H9 (cell line): ENCODE data around the gene PNMA1. TPM values are rescaled to one million over a fixed set of nuclear protein-coding genes. Genes with fewer than 3 reads are reported as not detected.

Experiments
- DNase-seq: peaks from one replicate; pipeline ENCODE4 v3.0.0-alpha.2; 2017
- H2AFZ ChIP-seq: one replicate; pipeline ENCODE4 v1.6.1; 2013; ENCODE audit warnings: mild to moderate bottlenecking, low read length, control low read depth, moderate library complexity
- H2AK5ac ChIP-seq: 2 replicates; pipeline ENCODE4 v1.6.1; 2013; ENCODE audit warnings: low read length, control low read depth, mixed read lengths; ENCODE audit not compliant: insufficient read length
- H2BK120ac ChIP-seq: one replicate; pipeline ENCODE4 v1.6.1; 2013; ENCODE audit warnings: low read depth, mild to moderate bottlenecking, low read length, control low read depth, inconsistent platforms; ENCODE audit not compliant: poor library complexity, severe bottlenecking
- H2BK12ac ChIP-seq: 2 replicates; pipeline ENCODE4 v1.6.1; 2013; ENCODE audit warnings: low read length, control low read depth, mixed read lengths, low read depth; ENCODE audit not compliant: insufficient read length
- H2BK15ac ChIP-seq: 2 replicates; pipeline ENCODE4 v1.6.1; 2013; ENCODE audit warnings: low read depth, low read length, control low read depth
- H2BK20ac ChIP-seq: one replicate; pipeline ENCODE4 v1.6.1; 2013; ENCODE audit warnings: low read depth, mild to moderate bottlenecking, low read length, control low read depth, inconsistent platforms; ENCODE audit not compliant: poor library complexity, severe bottlenecking
- H2BK5ac ChIP-seq: 2 replicates; pipeline ENCODE4 v1.6.1; 2013; ENCODE audit warnings: low read length, control low read depth, mixed read lengths; ENCODE audit not compliant: insufficient read length
- H3K14ac ChIP-seq: 2 replicates; pipeline ENCODE4 v1.6.1; 2013; ENCODE audit warnings: low read length, control low read depth; ENCODE audit not compliant: insufficient read depth
- H3K18ac ChIP-seq: 2 replicates; pipeline ENCODE4 v1.6.1; 2013; ENCODE audit warnings: low read depth, mild to moderate bottlenecking, mixed read lengths, low read length, control low read depth; ENCODE audit not compliant: insufficient read length
- H3K23ac ChIP-seq: 2 replicates; pipeline ENCODE4 v1.6.1; 2013; ENCODE audit warnings: low read length, control low read depth, mixed read lengths, low read depth; ENCODE audit not compliant: insufficient read length
- H3K23me2 ChIP-seq: 2 replicates; pipeline ENCODE4 v1.6.1; 2013; ENCODE audit warnings: low read depth, mild to moderate bottlenecking, mixed read lengths, low read length, control low read depth; ENCODE audit not compliant: insufficient read length, poor library complexity, severe bottlenecking
- H3K27ac ChIP-seq: 2 replicates; pipeline ENCODE4 v1.5.1; 2013; ENCODE audit warnings: low read length, control low read depth, mixed read lengths, low read depth; ENCODE audit not compliant: insufficient read length
- H3K27me3 ChIP-seq: 2 replicates; pipeline ENCODE4 v1.6.1; 2013; ENCODE audit warnings: low read length, control low read depth, inconsistent platforms; ENCODE audit not compliant: insufficient read depth
- H3K4ac ChIP-seq: 2 replicates; pipeline ENCODE4 v1.6.1; 2013; ENCODE audit warnings: low read depth, mild to moderate bottlenecking, control low read depth, inconsistent platforms, low read length, moderate library complexity
- H3K4me1 ChIP-seq: 2 replicates; pipeline ENCODE4 v1.6.1; 2013; ENCODE audit warnings: low read length, control low read depth, inconsistent platforms; ENCODE audit not compliant: insufficient read depth
- H3K4me2 ChIP-seq: 2 replicates; pipeline ENCODE4 v1.6.1; 2013; ENCODE audit warnings: low read length, control low read depth, mixed read lengths; ENCODE audit not compliant: insufficient read length, insufficient read depth
- H3K56ac ChIP-seq: 2 replicates; pipeline ENCODE4 v1.6.1; 2013; ENCODE audit warnings: low read depth, mild to moderate bottlenecking, mixed read lengths, low read length, control low read depth; ENCODE audit not compliant: insufficient read length
- H3K79me1 ChIP-seq: 2 replicates; pipeline ENCODE4 v1.6.1; 2013; ENCODE audit warnings: low read depth, mild to moderate bottlenecking, moderate library complexity, low read length, control low read depth, inconsistent platforms; ENCODE audit not compliant: insufficient read depth, poor library complexity, severe bottlenecking
- H3K79me2 ChIP-seq: 2 replicates; pipeline ENCODE4 v1.6.1; 2013; ENCODE audit warnings: low read length, control low read depth, inconsistent platforms; ENCODE audit not compliant: insufficient read depth
- H3K9ac ChIP-seq: 2 replicates; pipeline ENCODE4 v1.6.1; 2013; ENCODE audit warnings: low read length, control low read depth, mixed read lengths; ENCODE audit not compliant: insufficient read length; ENCODE audit errors: extremely low read depth
- H3K9me3 ChIP-seq: one replicate; pipeline ENCODE4 v1.6.1; 2013; ENCODE audit warnings: low read depth, low read length, inconsistent platforms; ENCODE audit not compliant: control insufficient read depth
- H3T11ph ChIP-seq: one replicate; pipeline ENCODE4 v1.6.1; 2013; ENCODE audit warnings: mild to moderate bottlenecking, low read length, control low read depth, inconsistent platforms
- H4K20me1 ChIP-seq: one replicate; pipeline ENCODE4 v1.6.1; 2013; ENCODE audit not compliant: control insufficient read depth, insufficient read length, insufficient read depth
- H4K5ac ChIP-seq: 2 replicates; pipeline ENCODE4 v1.6.1; 2013; ENCODE audit warnings: low read depth, mild to moderate bottlenecking, mixed read lengths, low read length, control low read depth; ENCODE audit not compliant: insufficient read length
- H4K8ac ChIP-seq: replicated peaks from 2 replicates; pipeline ENCODE4 v1.6.1; 2013; ENCODE audit warnings: low read length, control low read depth, mixed read lengths, low read depth; ENCODE audit not compliant: insufficient read length
- H4K91ac ChIP-seq: 2 replicates; pipeline ENCODE4 v1.6.1; 2013; ENCODE audit warnings: low read depth, mild to moderate bottlenecking, moderate library complexity, mixed read lengths, low read length, control low read depth; ENCODE audit not compliant: insufficient read length
- H3K27ac Mint-ChIP-seq, 3 experiments: 2 replicates in 2 of 3; 3 replicates in 1 of 3; pipeline ENCODE4 v1.8.0; 2020 to 2021; ENCODE audit warnings: mixed read lengths in 3 of 3, mild to moderate bottlenecking in 1 of 3, moderate library complexity in 1 of 3
- H3K27me3 Mint-ChIP-seq: 2 replicates; pipeline ENCODE4 v1.8.0; 2021; ENCODE audit warnings: low read depth, mild to moderate bottlenecking, moderate library complexity, mixed read lengths
- H3K36me3 Mint-ChIP-seq, 3 experiments: 2 replicates in 2 of 3; 3 replicates in 1 of 3; pipeline ENCODE4 v1.8.0; 2020 to 2021; ENCODE audit warnings: low read depth in 3 of 3, mixed read lengths in 3 of 3; ENCODE audit not compliant: insufficient read depth in 1 of 3
- H3K4me1 Mint-ChIP-seq, 2 experiments: 2 replicates each; pipeline ENCODE4 v1.8.0; 2020; ENCODE audit warnings: mixed read lengths in 2 of 2
- H3K4me3 Mint-ChIP-seq, 2 experiments: 2 replicates in 1 of 2; 3 replicates in 1 of 2; pipeline ENCODE4 v1.8.0; 2020 to 2021; ENCODE audit warnings: mild to moderate bottlenecking in 2 of 2, mixed read lengths in 2 of 2, moderate library complexity in 1 of 2
- H3K9me3 Mint-ChIP-seq, 2 experiments: 2 replicates in 1 of 2; 3 replicates in 1 of 2; pipeline ENCODE4 v1.8.0; 2020; ENCODE audit warnings: mild to moderate bottlenecking in 2 of 2, mixed read lengths in 2 of 2, moderate library complexity in 1 of 2
- total RNA-seq: library from RNA; stranded (reverse); gene quantifications from 2 replicates; pipeline ENCODE4 v1.2.1, GENCODE V29; 2021
- TF ChIP-seq, protein P1 (sequence below): fragments of 200-600 bp; sonication (generic); conservative IDR thresholded peaks from 3 replicates; pipeline ENCODE4 v1.8.0; 2021; ENCODE audit warnings: antibody characterized with exemption, mild to moderate bottlenecking

Gene PNMA1
- total RNA-seq, 1 experiment from 2014 or later, result 56.1 TPM

DNA sequence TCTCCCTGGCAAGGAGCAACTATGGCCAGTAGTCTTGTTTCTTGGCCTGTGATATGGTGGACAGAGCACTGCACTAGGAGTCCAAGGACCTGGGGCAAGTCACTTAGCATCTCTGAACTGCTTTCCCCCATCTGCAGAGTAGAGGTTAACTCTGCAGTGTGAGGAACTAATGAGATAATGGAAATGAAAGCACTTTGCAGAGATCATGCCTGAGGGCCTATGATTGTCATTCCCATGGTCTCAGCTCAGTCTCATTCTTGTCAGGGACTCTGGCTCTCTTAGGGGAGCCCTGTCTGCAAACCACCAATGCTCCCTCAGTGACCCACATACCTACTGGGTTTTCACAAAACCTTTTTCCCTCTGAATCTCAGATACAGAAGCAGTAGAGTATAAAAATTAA is 6.5 kb upstream of the PNMA1 start:
- Histone ChIP-seq H4K8ac (no peak overlapping the region), H2AK5ac (no peak overlapping the region), H2AFZ (no peak overlapping the region), H3K79me2 (no peaks in the 10 kb centered on the region), H4K5ac (no peak overlapping the region), H3K9ac (no peak overlapping the region), H3K4ac (no peak overlapping the region), H2BK12ac (no peak overlapping the region), H3K56ac (no peak overlapping the region), H3K23ac (no peak overlapping the region), H3K4me1 (peaks cover 6% of the 10 kb centered on the region; the same call in 1 of the 2 replicates), H2BK120ac (no peak overlapping the region), H4K20me1 (no peaks in the 10 kb centered on the region), H4K91ac (no peak overlapping the region), H3T11ph (no peak overlapping the region), H3K14ac (no peak overlapping the region), H2BK15ac (no peak overlapping the region), H2BK5ac (no peak overlapping the region), H2BK20ac (no peak overlapping the region), H3K79me1 (no peaks in the 10 kb centered on the region), H3K18ac (no peak overlapping the region), H3K27me3 (no peaks in the 10 kb centered on the region), H3K4me2 (no peak overlapping the region), H3K23me2 (peaks cover 7% of the 10 kb centered on the region), H3K27ac (no peak overlapping the region), H3K9me3 (no peaks in the 10 kb centered on the region)
- Mint-ChIP-seq H3K27ac (peak overlapping the region in 1 of 3 experiments; percentile 44; a peak in 1 of 7 replicates), H3K9me3 (no peaks in the 10 kb centered on the region), H3K4me3 (no peak overlapping the region), H3K36me3 (peaks cover 3 to 17% (median 12%) of the 10 kb centered on the region in 3 experiments), H3K27me3 (peaks cover 5% of the 10 kb centered on the region; the same call in 1 of the 2 replicates), H3K4me1 (peaks cover 61 to 68% of the 10 kb centered on the region in 2 experiments)
- TF ChIP-seq, protein P1, sequence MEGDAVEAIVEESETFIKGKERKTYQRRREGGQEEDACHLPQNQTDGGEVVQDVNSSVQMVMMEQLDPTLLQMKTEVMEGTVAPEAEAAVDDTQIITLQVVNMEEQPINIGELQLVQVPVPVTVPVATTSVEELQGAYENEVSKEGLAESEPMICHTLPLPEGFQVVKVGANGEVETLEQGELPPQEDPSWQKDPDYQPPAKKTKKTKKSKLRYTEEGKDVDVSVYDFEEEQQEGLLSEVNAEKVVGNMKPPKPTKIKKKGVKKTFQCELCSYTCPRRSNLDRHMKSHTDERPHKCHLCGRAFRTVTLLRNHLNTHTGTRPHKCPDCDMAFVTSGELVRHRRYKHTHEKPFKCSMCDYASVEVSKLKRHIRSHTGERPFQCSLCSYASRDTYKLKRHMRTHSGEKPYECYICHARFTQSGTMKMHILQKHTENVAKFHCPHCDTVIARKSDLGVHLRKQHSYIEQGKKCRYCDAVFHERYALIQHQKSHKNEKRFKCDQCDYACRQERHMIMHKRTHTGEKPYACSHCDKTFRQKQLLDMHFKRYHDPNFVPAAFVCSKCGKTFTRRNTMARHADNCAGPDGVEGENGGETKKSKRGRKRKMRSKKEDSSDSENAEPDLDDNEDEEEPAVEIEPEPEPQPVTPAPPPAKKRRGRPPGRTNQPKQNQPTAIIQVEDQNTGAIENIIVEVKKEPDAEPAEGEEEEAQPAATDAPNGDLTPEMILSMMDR, result no peak
- DNase-seq, result no peak
